NCI-H2196 (cell line): ENCODE data around the gene SCIMP.
"Not testable (repeated sequence)": the region's sequence is repeated elsewhere in the genome, so short reads cannot be mapped to it uniquely, and the experiment has no call there.

Source experiments
- DNase-seq: peaks from one replicate; lab custom pipeline; 2025; ENCODE audit not compliant: unreplicated experiment; lab: John Stamatoyannopoulos, UW

SCIMP gene

GRCh38 chr17:5238333-5238732 lies 3.7 kb upstream of the SCIMP start:
- DNase-seq: no peak

- peak; percentile 3 for DNase-seq
Measured at GRCh38 chr17:5237541-5238016, 2.9 kb upstream of the SCIMP start.

- DNase-seq: no peak
Measured at GRCh38 chr17:5236938-5237540, 2.4 kb upstream of the SCIMP start.

GRCh38 chr17:5233492-5233891 lies 1.2 kb downstream of the SCIMP start:
- not testable (repeated sequence) for DNase-seq

- DNase-seq: no peak
Measured at GRCh38 chr17:5226940-5227878, 7.5 kb downstream of the SCIMP start.

- no peak for DNase-seq
Measured at GRCh38 chr17:5225668-5226457, 8.8 kb downstream of the SCIMP start.

GRCh38 chr17:5221912-5222311 lies 12.7 kb downstream of the SCIMP start:
- not testable (repeated sequence) for DNase-seq

- no peak for DNase-seq
Measured at GRCh38 chr17:5220074-5220473, 14.6 kb downstream of the SCIMP start.

GRCh38 chr17:5219536-5219935 lies 15.1 kb downstream of the SCIMP start:
- DNase-seq: no peak

- DNase-seq: not testable (repeated sequence)
Measured at GRCh38 chr17:5217562-5217961, 17.1 kb downstream of the SCIMP start.

GRCh38 chr17:5211458-5211857 lies 23.2 kb downstream of the SCIMP start:
- no peak for DNase-seq

- no peak for DNase-seq
Measured at GRCh38 chr17:5210614-5211252, 23.9 kb downstream of the SCIMP start.

GRCh38 chr17:5210091-5210490 lies 24.6 kb downstream of the SCIMP start:
- DNase-seq: no peak

GRCh38 chr17:5209396-5209795 lies 25.3 kb downstream of the SCIMP start:
- no peak for DNase-seq

- DNase-seq: no peak
Measured at GRCh38 chr17:5203908-5204294, 30.8 kb downstream of the SCIMP start.

- DNase-seq: no peak
Measured at GRCh38 chr17:5203178-5203907, 31.3 kb downstream of the SCIMP start.

GRCh38 chr17:5201011-5201410 lies 33.6 kb downstream of the SCIMP start:
- DNase-seq: no peak

- DNase-seq: no peak
Measured at GRCh38 chr17:5200360-5200759, 34.3 kb downstream of the SCIMP start.

GRCh38 chr17:5198472-5198871 lies 36.2 kb downstream of the SCIMP start:
- no peak for DNase-seq

GRCh38 chr17:5194346-5194745 lies 40.3 kb downstream of the SCIMP start:
- DNase-seq: no peak
